Activated CD8-positive, alpha-beta memory T cell treated with anti-CD3 and anti-CD28 coated beads, Interleukin-2, amount 50 U/mL, for 1 hour (primary cell): ENCODE data around the gene ANKRD11.

ENCODE experiments used
- DNase-seq: peaks from one replicate; pipeline ENCODE4 v3.0.0-alpha.2; 2020; ENCODE audit errors: extremely low read depth

The ANKRD11 gene

DNA sequence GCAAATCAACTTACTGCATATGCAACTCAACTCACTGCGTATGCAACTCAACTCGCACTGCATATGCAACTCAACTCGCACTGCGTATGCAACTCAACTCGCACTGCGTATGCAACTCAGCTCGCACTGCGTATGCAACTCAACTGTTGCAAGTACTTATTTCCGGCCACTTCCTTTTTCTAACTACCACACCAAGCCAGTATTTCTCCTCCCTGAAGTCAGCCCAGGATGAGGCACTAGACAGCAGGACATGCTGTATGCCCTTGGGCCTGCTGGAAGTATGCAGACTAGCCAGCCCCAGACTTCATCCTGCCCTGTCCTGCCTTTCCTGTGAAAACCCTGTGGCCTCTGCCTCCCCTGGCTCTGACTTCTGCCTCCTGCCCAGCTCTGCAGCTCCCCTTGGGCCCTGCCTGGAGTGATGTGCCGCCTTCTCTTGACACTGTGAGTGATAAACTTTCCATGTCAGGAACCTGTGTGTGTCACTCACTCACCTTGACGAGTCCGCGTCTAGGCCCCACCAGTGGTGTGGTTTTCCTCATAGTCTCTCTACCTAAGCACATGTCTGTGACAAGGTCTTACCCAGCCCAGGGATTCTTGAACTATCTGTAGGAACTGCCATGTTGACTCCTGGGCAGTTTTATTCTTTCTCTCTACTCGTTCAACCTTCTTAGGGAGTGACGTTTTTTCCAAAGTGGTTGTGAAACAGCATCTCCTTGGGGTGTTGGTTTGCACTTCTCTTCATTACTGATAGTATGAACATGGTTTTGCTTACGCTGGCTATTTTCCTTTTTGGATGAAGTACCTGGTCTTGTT, 256.5 kb downstream of the ANKRD11 start:
- no peak for DNase-seq

DNA sequence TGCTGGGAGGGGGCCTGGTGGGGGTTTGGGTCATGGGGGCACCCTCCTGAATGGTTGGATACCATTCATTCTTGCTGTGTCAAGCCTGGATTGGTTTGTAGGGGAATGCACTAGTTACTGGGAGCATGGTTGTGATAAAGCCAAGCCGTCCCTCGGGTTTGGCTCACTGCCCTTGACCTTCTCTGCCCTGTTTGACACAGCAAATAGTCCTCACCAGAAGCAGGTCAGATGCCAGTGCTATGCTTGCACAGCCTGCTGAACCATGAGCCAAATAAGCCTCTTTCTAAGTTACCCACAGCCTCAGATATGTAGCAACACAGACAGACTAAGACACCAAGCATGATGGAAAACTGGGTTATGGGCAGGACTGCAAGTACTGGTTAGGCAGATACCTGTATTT, 258.3 kb downstream of the ANKRD11 start:
- no peak for DNase-seq

DNA sequence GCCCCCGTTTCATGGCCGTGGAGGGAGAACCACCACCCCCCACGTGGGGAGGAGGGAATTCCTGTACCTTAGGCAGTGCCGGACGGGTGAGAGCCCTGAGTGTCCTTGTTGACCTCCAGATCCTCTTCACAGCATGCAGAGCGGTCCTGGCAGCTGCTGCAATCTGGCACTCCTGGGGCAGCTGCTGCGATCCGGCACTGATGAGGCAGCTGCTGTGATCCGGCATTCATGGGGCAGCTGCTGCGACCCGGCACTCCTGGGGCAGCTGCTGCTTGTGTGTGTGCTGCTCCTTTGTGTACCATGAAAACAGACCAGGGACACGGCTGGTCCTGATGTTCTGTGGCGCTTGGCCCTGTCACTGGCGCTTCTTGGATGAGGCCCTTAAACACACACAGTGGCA, 260.1 kb downstream of the ANKRD11 start:
- no peak for DNase-seq

DNA sequence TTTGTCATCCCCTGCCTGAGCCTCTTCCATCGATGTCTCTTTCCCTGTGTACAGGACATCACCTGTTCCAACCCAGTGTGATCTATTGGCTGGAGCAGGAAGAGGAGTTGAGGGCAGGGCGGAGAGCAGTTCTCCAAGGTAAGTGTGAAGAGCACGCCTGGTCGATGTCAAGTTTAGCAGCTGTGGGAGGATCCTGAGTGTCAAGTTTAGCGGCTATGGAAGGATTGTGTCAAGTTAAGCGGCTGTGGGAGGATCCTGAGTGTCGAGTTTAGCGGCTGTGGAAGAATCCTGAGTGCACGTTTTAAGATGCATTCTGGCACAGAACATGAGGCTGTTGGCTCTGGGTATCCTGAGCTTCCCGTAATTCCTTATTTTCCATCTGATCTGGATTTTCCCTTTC, 265.7 kb downstream of the ANKRD11 start:
- DNase-seq, result no peak

DNA sequence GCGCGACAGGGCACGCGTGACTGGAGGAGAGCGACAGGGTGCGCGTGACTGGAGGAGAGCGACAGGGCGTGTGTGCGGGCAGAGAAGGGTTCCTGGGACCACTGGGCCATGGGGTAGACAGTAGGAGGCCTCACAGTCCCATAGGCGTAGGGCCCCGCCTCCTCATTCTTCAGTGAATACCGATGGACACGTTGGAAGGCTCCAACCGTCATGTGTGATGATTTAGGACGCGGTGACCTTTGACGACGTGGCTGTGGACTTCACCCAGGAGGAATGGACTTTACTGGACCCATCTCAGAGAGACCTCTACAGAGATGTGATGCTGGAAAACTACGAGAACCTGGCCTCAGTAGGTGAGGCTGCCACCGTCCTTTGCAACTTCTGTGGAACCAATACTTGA, 267.4 kb downstream of the ANKRD11 start:
- DNase-seq, result no peak

DNA sequence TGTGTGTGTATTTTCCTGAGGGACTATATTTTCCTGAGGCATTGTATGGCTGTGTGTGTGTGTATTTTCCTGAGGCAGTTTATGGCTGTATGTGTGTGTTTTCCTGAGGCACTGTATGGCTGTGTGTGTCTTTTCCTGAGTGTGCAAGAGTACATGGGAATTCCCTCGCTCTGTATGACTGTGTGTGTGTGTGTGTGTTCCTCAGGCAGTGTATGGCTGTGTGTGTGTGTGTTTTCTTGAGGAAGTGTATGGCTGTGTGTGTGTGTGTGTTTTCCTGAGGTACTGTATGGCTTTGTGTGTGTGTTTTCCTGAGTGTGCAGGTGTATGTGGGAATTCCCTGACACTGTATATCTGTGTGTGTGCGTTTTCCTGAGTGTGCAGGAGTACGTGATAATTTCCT, 268.8 kb downstream of the ANKRD11 start:
- no peak for DNase-seq

DNA sequence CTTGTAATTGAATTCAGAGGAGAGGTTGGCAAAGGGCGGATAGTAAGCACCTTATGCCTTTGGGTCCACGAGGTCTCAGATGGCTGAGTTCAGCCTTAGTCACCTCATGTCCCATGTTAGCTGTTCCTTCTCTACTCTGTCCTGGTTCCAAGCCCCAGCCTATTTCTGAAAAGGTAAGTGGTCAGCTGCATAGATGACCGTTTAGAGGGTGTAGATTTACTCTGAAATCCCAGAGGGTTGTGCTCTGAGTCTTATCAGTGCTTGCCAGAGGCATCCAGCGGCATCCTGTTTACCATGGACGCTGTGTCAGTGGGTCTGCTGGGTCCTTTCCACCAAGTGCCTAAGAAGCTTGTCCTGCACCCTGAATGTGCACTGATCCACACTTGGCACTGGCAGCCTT, 271.0 kb downstream of the ANKRD11 start:
- DNase-seq, result no peak
